Measurements from ENCODE around the gene ECI1.

Gene ECI1

GRCh38 chr16:2199095-2199494 lies 52.3 kb downstream of the ECI1 start:
- no peak for TF ChIP-seq EZH2phosphoT487 (IDR thresholded peaks at IDR 0.05; ENCODE audit: borderline replicate concordance, low read length)
- no peak for TF ChIP-seq CTCF (IDR thresholded peaks at IDR 0.05; ENCODE audit: low read depth, low read length, poor library complexity, severe bottlenecking)
- no peaks in the 10 kb centered on the region for H3K9me2 ChIP-seq (replicated peaks; ENCODE audit: control insufficient read depth, low read length)
- no peaks in the 10 kb centered on the region for H3K79me2 ChIP-seq (ENCODE audit: control insufficient read depth, low read length)
- no peaks in the 10 kb centered on the region for H3K9me3 ChIP-seq (ENCODE audit: control insufficient read depth, insufficient read depth, low read length)
- H3K36me3 ChIP-seq (ENCODE audit: control insufficient read depth, low read length): no peaks in the 10 kb centered on the region
- peaks cover 10% of the 10 kb centered on the region for H3K4me1 ChIP-seq (ENCODE audit: control insufficient read depth, low read length)
- no peak overlapping the region for H3K4me3 ChIP-seq (ENCODE audit: low read length)
- peaks cover 55% of the 10 kb centered on the region for H3K27me3 ChIP-seq (ENCODE audit: control insufficient read depth, low read length)
- H3K27ac ChIP-seq (ENCODE audit: low read depth, low read length): no peak overlapping the region
- H3K4me2 ChIP-seq (ENCODE audit: low read length): no peak overlapping the region
- peaks cover 5% of the 10 kb centered on the region; the same call in 1 of the 2 replicates for H4K20me1 ChIP-seq (ENCODE audit: control insufficient read depth, insufficient read depth, low read depth, low read length)
- no peaks in the 10 kb centered on the region for H3F3A ChIP-seq (ENCODE audit: control insufficient read depth, insufficient read depth)

GRCh38 chr16:2198283-2198682 lies 53.1 kb downstream of the ECI1 start:
- H3K27me3 ChIP-seq (ENCODE audit: control insufficient read depth, low read length): peaks cover 63% of the 10 kb centered on the region

GRCh38 chr16:2197765-2198164 lies 53.6 kb downstream of the ECI1 start:
- Histone ChIP-seq H3K9me3 (ENCODE audit: control insufficient read depth, insufficient read depth, low read length) (no peaks in the 10 kb centered on the region), H3K36me3 (ENCODE audit: control insufficient read depth, low read length) (no peaks in the 10 kb centered on the region), H3F3A (ENCODE audit: control insufficient read depth, insufficient read depth) (no peaks in the 10 kb centered on the region), H3K4me3 (ENCODE audit: low read length) (no peak overlapping the region), H3K27ac (ENCODE audit: low read depth, low read length) (no peak overlapping the region), H3K9me2 (replicated peaks; ENCODE audit: control insufficient read depth, low read length) (no peaks in the 10 kb centered on the region), H4K20me1 (ENCODE audit: control insufficient read depth, insufficient read depth, low read depth, low read length) (peaks cover 5% of the 10 kb centered on the region; the same call in 1 of the 2 replicates), H3K4me1 (ENCODE audit: control insufficient read depth, low read length) (peaks cover 10% of the 10 kb centered on the region), H3K79me2 (ENCODE audit: control insufficient read depth, low read length) (no peaks in the 10 kb centered on the region), H3K4me2 (ENCODE audit: low read length) (no peak overlapping the region), H3K27me3 (ENCODE audit: control insufficient read depth, low read length) (peaks cover 64% of the 10 kb centered on the region)
- TF ChIP-seq EZH2phosphoT487 (IDR thresholded peaks at IDR 0.05; ENCODE audit: borderline replicate concordance, low read length) (no peak), CTCF (IDR thresholded peaks at IDR 0.05; ENCODE audit: low read depth, low read length, poor library complexity, severe bottlenecking) (no peak)

More at GRCh38 chr16:2198283-2198682, 53.1 kb downstream of the ECI1 start:
- Histone ChIP-seq H3F3A (ENCODE audit: control insufficient read depth, insufficient read depth) (no peaks in the 10 kb centered on the region), H3K4me2 (ENCODE audit: low read length) (no peak overlapping the region), H3K9me3 (ENCODE audit: control insufficient read depth, insufficient read depth, low read length) (no peaks in the 10 kb centered on the region), H3K27ac (ENCODE audit: low read depth, low read length) (no peak overlapping the region), H3K4me3 (ENCODE audit: low read length) (no peak overlapping the region), H3K4me1 (ENCODE audit: control insufficient read depth, low read length) (peaks cover 10% of the 10 kb centered on the region), H4K20me1 (ENCODE audit: control insufficient read depth, insufficient read depth, low read depth, low read length) (peaks cover 5% of the 10 kb centered on the region; the same call in 1 of the 2 replicates), H3K79me2 (ENCODE audit: control insufficient read depth, low read length) (no peaks in the 10 kb centered on the region), H3K36me3 (ENCODE audit: control insufficient read depth, low read length) (no peaks in the 10 kb centered on the region), H3K9me2 (replicated peaks; ENCODE audit: control insufficient read depth, low read length) (no peaks in the 10 kb centered on the region)
- TF ChIP-seq EZH2phosphoT487 (IDR thresholded peaks at IDR 0.05; ENCODE audit: borderline replicate concordance, low read length): no peak
- no peak for TF ChIP-seq CTCF (IDR thresholded peaks at IDR 0.05; ENCODE audit: low read depth, low read length, poor library complexity, severe bottlenecking)

Data from DOHH2 (cell line).